GM12801 (cell line): ENCODE results near the gene TARS3.

Source experiments
- TF ChIP-seq, protein P1 (sequence below): IDR thresholded peaks from one replicate; pipeline ENCODE4 v1.5.1; 2011; ENCODE audit warnings: control low read depth; ENCODE audit not compliant: insufficient read length; ENCODE audit errors: extremely low read depth

The TARS3 gene

DNA sequence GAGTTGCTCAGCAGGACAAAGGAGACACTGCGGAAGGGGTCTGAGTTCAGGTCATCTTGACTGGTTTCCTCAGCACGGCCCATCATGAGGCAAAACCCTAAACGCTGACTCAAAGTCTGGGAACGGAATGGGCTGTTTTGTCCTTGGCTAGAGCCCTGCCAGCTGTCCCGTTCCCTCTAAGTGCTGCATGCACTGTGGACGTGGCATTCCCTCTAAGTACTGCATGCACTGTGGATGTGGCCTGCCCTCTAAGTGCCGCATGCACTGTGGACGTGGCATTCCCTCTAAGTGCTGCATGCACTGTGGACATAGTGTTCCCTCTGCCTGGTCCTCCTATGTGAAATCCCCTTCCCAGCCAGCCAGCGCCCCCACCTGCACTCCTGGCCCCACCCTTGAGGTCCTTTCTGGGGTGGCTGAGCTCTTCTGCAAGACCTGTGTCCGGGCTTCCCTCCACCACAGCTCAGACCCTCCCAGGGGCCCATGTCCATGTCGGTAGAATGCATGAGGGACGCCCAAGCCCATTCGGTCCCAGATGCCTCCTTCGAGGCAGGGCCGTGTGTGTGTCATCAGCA, 108.8 kb downstream of the TARS3 start:
- TF ChIP-seq, protein P1, sequence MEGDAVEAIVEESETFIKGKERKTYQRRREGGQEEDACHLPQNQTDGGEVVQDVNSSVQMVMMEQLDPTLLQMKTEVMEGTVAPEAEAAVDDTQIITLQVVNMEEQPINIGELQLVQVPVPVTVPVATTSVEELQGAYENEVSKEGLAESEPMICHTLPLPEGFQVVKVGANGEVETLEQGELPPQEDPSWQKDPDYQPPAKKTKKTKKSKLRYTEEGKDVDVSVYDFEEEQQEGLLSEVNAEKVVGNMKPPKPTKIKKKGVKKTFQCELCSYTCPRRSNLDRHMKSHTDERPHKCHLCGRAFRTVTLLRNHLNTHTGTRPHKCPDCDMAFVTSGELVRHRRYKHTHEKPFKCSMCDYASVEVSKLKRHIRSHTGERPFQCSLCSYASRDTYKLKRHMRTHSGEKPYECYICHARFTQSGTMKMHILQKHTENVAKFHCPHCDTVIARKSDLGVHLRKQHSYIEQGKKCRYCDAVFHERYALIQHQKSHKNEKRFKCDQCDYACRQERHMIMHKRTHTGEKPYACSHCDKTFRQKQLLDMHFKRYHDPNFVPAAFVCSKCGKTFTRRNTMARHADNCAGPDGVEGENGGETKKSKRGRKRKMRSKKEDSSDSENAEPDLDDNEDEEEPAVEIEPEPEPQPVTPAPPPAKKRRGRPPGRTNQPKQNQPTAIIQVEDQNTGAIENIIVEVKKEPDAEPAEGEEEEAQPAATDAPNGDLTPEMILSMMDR, result no peak

DNA sequence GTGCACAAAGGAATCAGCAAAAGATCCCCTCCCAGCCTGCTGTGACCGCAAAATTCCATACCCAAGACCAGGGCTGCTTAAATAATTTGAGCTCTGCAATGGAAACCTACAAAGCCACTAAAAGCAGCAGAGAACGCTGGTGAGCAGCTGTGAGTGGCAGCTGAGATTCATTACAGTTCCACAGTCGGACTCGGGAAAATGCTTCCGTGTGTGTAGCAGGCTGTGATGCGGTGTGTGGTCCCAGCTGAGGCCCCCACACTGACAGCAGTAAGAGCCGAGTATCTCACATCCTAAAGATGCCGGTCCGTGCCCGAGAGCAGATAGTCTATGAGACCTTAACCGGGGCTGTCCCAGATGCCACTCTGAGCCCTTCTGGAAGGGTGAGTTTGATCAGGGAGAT, 109.5 kb downstream of the TARS3 start:
- TF ChIP-seq, protein P1, result no peak

DNA sequence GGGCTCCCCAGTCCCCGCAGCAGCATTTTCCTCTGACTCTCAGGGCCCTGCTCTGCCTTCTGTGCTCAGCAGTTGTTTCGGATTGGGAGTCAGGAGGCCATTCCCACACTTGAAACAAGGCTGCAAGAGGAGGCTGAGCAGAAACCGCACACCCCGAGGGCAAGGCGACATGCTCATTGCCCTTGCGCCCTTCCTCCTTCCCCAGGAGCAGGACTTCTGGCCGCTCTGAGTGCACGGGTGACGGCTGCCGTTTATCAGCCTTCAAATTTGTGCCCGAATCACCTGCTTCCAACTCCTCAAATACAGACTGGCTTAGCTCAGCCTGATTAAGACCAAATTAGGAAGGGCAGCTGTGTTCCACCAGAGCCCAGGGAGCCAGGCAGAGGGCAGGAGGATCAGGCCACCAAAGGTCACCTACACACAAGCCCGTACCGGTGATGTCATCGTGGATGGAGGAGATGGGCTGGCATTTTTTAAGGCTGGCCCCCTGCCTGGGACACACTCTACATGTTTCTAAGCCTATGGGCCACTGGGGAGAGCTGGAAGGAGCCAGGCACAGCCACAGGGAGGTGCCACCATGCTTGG, 110.2 kb downstream of the TARS3 start:
- TF ChIP-seq, protein P1, result no peak

DNA sequence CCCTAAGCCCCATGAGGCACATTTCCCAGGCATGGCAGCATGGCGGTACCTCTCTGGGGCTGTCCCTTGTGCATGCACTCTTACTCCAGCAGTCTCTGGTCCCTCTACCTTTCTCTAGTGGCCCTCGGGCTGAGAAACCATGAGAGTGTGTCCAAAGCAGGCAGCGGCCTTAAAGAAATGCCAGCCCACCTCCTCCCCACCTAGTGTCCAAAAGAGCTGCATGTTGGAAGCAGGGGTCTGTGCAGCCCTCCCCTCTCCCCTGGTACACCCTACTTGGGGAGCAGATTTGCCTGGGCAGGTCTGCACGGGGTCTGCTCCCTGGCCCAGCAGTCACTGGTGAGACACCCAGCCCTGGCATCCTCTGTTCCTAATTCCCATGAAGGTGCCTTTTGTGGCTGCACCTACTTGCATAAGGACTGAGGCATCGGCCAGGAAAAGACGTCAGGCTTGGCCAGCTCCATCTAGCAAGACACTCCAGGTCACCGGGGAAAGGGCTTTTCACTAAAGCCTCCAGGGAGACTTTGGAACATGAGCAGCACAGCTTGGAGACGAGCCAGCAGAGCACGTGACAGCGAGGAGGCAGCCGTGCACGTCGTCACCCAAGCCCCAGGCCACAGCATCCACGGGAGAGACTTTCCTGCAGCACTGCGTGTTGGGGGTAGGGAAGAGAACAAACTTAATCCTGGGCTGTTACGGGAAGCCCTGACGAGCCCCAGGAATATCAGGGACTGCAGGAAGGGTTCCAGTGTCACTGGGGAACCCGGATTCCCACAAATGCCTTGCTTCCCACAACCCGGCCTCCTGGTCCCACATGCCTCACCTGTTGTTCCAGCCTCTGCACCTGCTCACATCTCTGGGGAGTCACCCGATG, 110.9 kb downstream of the TARS3 start:
- TF ChIP-seq, protein P1, result no peak

DNA sequence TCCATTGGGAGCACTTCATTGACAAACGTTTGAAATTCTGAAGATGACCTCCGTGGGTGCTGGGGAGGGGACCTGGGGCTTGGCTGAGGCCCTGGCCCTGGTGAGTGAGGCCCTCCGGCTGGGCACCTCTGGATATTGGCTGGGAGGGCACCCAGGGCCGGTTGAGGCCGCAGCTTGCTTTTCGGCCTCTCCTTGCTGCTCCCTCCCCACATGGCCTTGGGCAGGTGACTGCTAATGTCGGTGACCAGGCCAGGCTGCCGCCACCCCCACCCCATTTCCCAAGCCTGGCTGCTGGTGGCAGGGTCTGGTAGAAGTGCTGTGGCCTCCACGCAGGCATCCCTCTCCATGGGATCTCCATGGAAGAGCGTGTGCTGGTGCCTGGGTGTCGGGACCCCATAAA, 111.6 kb downstream of the TARS3 start:
- TF ChIP-seq, protein P1, result no peak

DNA sequence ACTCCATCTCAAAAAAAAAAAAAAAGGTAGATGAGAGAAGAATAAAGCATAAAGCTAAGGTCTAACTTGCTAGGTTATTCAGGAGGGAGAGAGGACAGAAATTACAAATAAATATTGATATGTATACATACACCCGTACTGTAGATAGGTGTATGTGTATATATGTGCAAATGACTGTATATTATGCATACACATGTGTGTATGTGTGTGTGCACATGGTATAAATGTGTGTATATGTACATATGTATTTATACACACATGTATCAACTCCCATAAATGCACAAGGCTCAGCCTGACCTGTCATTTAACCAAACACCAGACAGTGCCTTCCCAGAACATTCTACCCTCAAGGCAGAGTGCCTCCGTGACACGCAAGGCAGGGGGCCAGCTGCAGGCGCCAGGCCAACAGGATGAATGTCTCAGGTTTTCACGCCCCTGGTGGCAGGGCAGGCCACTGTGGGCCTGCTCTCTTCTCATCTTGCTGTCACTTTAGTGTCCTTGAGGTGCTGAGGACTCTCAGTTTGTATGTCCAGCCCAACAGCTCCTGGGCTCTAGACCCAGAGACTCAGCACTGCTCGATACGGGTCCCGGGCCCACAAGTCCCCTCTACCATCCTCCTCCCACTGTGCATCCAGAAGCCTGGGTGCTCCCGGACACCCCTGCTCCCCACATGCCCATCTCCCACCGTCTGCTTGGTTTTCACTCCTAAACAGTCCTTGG, 112.5 kb downstream of the TARS3 start:
- TF ChIP-seq, protein P1, result no peak

DNA sequence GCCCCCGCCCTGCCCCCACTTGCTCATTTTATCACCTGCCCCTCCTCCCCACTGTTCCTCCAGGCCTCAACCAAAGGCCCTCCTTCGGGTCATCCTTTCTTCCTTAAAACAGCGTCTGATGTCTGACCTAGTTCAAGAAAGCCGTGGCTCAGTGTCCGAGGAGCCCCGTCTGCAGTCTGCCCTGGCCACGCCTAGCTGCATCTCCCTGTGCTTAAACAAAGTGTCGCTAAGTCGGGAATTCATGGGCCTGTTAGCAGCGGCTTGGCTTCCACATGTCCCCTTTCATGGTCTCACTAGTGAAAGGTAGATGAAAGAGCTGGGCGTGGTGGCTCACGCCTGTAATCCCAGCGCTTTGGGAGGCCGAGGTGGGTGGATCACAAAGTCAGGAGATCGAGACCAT, 113.3 kb downstream of the TARS3 start:
- TF ChIP-seq, protein P1, result no peak
